Measurements from ENCODE around the gene LMCD1. TPM values are rescaled to one million over a fixed set of nuclear protein-coding genes. Genes with fewer than 3 reads are reported as not detected.

Gene LMCD1
- total RNA-seq, 1 experiment from 2014 or later: 3.9 TPM

GRCh38 chr3:8584661-8585060, 83.0 kb downstream of the LMCD1 start:
- no peak for DNase-seq (ENCODE audit: low spot score)

GRCh38 chr3:8589880-8590556, 88.4 kb downstream of the LMCD1 start:
- DNase-seq (ENCODE audit: low spot score): peak; percentile 46

- DNase-seq (ENCODE audit: low spot score): no peak
Observed at GRCh38 chr3:8593021-8593827, 91.6 kb downstream of the LMCD1 start.

GRCh38 chr3:8595252-8595651, 93.6 kb downstream of the LMCD1 start:
- no peak for DNase-seq (ENCODE audit: low spot score)

- DNase-seq (ENCODE audit: low spot score): no peak
Observed at GRCh38 chr3:8595695-8596115, 94.1 kb downstream of the LMCD1 start.

GRCh38 chr3:8596321-8597218, 94.9 kb downstream of the LMCD1 start:
- no peak for DNase-seq (ENCODE audit: low spot score)

- DNase-seq (ENCODE audit: low spot score): no peak
Observed at GRCh38 chr3:8597219-8597853, 95.7 kb downstream of the LMCD1 start.

- no peak for DNase-seq (ENCODE audit: low spot score)
Observed at GRCh38 chr3:8599146-8599545, 97.5 kb downstream of the LMCD1 start.

GRCh38 chr3:8600457-8600856, 98.8 kb downstream of the LMCD1 start:
- no peak for DNase-seq (ENCODE audit: low spot score)

GRCh38 chr3:8603115-8603710, 101.6 kb downstream of the LMCD1 start:
- DNase-seq (ENCODE audit: low spot score): no peak

- DNase-seq (ENCODE audit: low spot score): no peak
Observed at GRCh38 chr3:8604006-8604405, 102.4 kb downstream of the LMCD1 start.

GRCh38 chr3:8604988-8605387, 103.4 kb downstream of the LMCD1 start:
- DNase-seq (ENCODE audit: low spot score): no peak

GRCh38 chr3:8606701-8607231, 105.1 kb downstream of the LMCD1 start:
- DNase-seq (ENCODE audit: low spot score): no peak

- DNase-seq (ENCODE audit: low spot score): peak; percentile 72
Observed at GRCh38 chr3:8607234-8608040, 105.8 kb downstream of the LMCD1 start.

GRCh38 chr3:8608041-8608790, 106.6 kb downstream of the LMCD1 start:
- DNase-seq (ENCODE audit: low spot score): no peak

GRCh38 chr3:8608791-8609467, 107.3 kb downstream of the LMCD1 start:
- DNase-seq (ENCODE audit: low spot score): no peak

GRCh38 chr3:8610951-8611350, 109.3 kb downstream of the LMCD1 start:
- DNase-seq (ENCODE audit: low spot score): no peak

GRCh38 chr3:8617921-8618320, 116.3 kb downstream of the LMCD1 start:
- DNase-seq (ENCODE audit: low spot score): no peak

- no peak for DNase-seq (ENCODE audit: low spot score)
Observed at GRCh38 chr3:8618950-8619349, 117.3 kb downstream of the LMCD1 start.

Data from A172 (cell line).